Activated CD8-positive, alpha-beta T cell treated with anti-CD3 and anti-CD28 coated beads for 36 hours (primary cell): Measurements from ENCODE around the gene PALM. TPM values are rescaled to one million over a fixed set of nuclear protein-coding genes. Genes with fewer than 3 reads are reported as not detected.
A peak's percentile ranks its signal among the peaks of the same experiment; 100 is the strongest.

ENCODE experiments used
- ATAC-seq: fragments of 200-7000 bp; cut with Tn5 transposase; one replicate; pipeline ENCODE4 v1.10.0; 2021; ENCODE audit warnings: mild to moderate bottlenecking, moderate library complexity
- CTCF ChIA-PET: fragments of 350-600 bp; sonication (Branson Sonifier 250); formaldehyde crosslinking; loops from one replicate; lab custom pipeline; 2021; ENCODE audit warnings: antibody characterized with exemption; lab: Charles Lee
- POLR2A ChIA-PET: fragments of 350-600 bp; sonication (Branson Sonifier 250); formaldehyde crosslinking; loops from one replicate; lab custom pipeline; 2021; ENCODE audit warnings: antibody characterized with exemption; lab: Charles Lee
- DNase-seq: peaks from one replicate; pipeline ENCODE4 v3.0.0-alpha.2; 2020
- H3K27ac Mint-ChIP-seq: one replicate; pipeline ENCODE4 v1.8.0; 2021; ENCODE audit warnings: mild to moderate bottlenecking, mixed read lengths
- H3K27me3 Mint-ChIP-seq: one replicate; pipeline ENCODE4 v1.8.0; 2021; ENCODE audit warnings: mixed read lengths
- H3K36me3 Mint-ChIP-seq: one replicate; pipeline ENCODE4 v1.8.0; 2021; ENCODE audit warnings: low read depth, mixed read lengths
- H3K4me1 Mint-ChIP-seq: one replicate; pipeline ENCODE4 v1.8.0; 2021; ENCODE audit warnings: low read depth, mixed read lengths
- H3K4me3 Mint-ChIP-seq: one replicate; pipeline ENCODE4 v1.8.0; 2021; ENCODE audit warnings: mild to moderate bottlenecking, moderate library complexity, mixed read lengths
- H3K9me3 Mint-ChIP-seq: one replicate; pipeline ENCODE4 v1.8.0; 2021; ENCODE audit warnings: mixed read lengths
- intact Hi-C: fragments of 100-400 bp; cut with micrococcal nuclease; formaldehyde crosslinking; loops from one replicate; pipeline ENCODE4 v1.10.0; 2022
- total RNA-seq, 2 experiments: library from RNA; stranded (reverse); gene quantifications; one replicate each; pipeline ENCODE4 v1.2.3, GENCODE V29; 2021
- TF ChIP-seq, protein P1 (sequence below): fragments of 200-600 bp; IDR thresholded peaks from one replicate; pipeline ENCODE4 v1.8.0; 2022; ENCODE audit warnings: antibody characterized with exemption, mild to moderate bottlenecking

The PALM gene
- total RNA-seq, 2 experiments from 2014 or later, result 0.22 to 0.36 TPM

DNA sequence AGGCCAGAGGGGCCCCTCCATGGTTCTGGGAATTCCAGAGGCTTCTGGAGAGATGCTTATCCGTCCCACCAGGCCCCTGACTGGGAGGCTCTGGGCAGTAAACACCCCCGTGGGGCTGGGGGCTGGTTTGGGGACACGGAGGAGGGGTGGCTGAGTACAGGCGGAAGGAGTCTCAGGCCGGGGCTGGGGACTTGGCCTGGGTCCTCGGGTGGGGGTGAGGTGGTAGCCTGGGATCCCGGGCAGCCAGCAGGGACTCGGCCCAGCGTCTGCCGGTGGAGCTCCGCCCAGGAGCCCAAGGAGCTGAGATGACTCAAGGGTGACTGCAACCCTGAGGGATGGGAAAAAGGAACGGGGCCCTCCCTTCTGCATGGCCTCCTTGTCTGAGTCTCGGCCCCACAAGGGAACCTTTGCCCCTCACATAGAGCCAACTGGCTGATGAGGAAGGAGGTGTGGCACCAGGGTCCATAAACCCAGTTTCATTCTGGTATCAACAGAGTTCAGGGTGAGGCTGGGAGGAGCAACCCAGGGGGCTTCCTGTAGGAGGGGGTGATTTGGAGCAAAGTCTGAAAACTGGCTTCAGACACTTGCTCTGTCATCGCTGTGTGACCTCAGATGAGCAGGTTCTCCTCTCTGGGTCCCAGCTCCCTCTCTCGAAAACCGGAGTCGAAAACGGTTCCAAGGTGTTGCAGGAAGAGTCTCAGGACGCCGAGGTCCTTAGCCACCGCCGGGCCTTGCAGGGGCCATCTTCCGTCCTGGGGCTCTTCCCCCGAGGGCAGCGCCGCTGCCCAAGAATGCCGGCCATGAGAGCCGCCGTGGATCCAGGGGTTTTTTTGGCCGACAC lies 43.0 kb downstream of the PALM start:
- ChIA-PET CTCF (no interaction called here), POLR2A (no interaction called here)
- no peak for ATAC-seq
- no peaks in the 10 kb centered on the region for H3K9me3 Mint-ChIP-seq
- intact Hi-C loops, result no loop called here
- H3K4me1 Mint-ChIP-seq, result no peaks in the 10 kb centered on the region
- H3K36me3 Mint-ChIP-seq, result no peaks in the 10 kb centered on the region
- no peak overlapping the region for H3K4me3 Mint-ChIP-seq
- no peak overlapping the region for H3K27ac Mint-ChIP-seq
- peaks cover 2% of the 10 kb centered on the region for H3K27me3 Mint-ChIP-seq
- TF ChIP-seq, protein P1, sequence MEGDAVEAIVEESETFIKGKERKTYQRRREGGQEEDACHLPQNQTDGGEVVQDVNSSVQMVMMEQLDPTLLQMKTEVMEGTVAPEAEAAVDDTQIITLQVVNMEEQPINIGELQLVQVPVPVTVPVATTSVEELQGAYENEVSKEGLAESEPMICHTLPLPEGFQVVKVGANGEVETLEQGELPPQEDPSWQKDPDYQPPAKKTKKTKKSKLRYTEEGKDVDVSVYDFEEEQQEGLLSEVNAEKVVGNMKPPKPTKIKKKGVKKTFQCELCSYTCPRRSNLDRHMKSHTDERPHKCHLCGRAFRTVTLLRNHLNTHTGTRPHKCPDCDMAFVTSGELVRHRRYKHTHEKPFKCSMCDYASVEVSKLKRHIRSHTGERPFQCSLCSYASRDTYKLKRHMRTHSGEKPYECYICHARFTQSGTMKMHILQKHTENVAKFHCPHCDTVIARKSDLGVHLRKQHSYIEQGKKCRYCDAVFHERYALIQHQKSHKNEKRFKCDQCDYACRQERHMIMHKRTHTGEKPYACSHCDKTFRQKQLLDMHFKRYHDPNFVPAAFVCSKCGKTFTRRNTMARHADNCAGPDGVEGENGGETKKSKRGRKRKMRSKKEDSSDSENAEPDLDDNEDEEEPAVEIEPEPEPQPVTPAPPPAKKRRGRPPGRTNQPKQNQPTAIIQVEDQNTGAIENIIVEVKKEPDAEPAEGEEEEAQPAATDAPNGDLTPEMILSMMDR, result no peak
- no peak for DNase-seq

DNA sequence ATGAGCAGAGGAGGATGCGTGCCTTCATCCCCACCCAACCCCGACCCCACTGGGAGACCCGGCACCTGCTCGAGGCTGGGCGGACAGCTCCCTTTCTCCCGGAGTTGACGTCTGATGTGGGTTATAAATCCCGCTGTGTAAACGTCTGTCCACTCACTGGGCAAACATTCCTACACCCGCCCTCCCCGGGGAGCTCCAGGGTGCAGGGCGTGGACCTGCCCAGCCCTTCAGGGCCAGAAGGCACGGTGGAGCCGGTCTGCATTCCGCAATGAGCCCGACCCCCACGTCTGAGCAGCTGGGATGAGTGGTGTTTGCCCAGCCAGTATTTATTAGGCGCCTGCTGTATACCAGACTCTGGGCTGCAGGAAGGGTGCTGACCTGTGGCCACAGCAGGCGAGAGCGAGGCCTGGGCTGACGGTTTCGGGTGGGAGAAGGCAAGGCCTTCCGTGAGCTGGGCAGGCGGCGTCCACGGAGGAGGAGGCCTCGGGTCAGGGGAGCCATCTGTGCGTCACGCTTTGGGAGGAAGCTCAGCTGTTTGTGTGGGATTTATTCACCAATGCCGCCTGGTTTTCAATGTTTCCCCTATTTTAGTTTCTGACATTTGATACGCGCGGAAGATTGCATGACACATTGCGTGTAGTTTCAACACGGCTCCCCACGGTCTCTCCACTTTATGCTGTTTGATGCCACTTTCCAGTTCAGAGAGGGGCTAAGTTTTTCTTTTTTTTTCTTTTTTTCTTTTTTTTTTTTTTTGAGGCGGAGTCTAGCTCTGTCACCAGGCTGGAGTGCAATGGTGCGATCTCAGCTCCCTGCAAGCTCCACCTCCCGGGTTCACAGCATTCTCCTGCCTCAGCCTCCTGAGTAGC lies 44.1 kb downstream of the PALM start:
- Mint-ChIP-seq H3K9me3 (no peaks in the 10 kb centered on the region), H3K4me1 (no peaks in the 10 kb centered on the region), H3K4me3 (no peak overlapping the region), H3K36me3 (no peaks in the 10 kb centered on the region), H3K27me3 (peaks cover 2% of the 10 kb centered on the region), H3K27ac (no peak overlapping the region)
- POLR2A ChIA-PET, result no interaction called here
- intact Hi-C loops, result no loop called here
- DNase-seq, result no peak
- TF ChIP-seq, protein P1, result no peak
- CTCF ChIA-PET, result no interaction called here
- ATAC-seq, result no peak

DNA sequence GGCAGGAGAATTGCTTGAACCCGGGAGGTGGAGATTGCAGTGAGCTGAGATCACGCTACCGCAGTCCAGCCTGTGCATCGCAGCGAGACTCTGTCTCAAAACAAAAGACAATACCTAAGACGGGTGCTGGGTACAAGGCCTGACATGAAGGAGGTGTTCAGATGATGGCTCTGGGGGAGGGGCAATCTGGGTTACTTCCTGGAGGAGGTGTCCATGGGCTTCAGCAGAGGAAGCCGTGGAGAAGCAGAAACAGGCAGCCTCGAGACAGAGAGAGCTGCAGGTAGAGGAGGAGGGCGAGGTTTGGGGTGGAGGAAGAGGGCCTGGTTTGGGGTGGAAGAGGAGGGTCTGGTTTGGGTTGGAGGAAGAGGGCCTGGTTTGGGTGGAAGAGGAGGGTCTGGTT lies 45.8 kb downstream of the PALM start:
- Mint-ChIP-seq H3K4me1 (no peaks in the 10 kb centered on the region), H3K9me3 (peaks cover 5% of the 10 kb centered on the region), H3K4me3 (no peak overlapping the region), H3K27me3 (peaks cover 2% of the 10 kb centered on the region), H3K36me3 (no peaks in the 10 kb centered on the region), H3K27ac (no peak overlapping the region)
- TF ChIP-seq, protein P1, result no peak
- DNase-seq (no peak), ATAC-seq (no peak)
- intact Hi-C loops, result no loop called here
- CTCF ChIA-PET, result no interaction called here
- POLR2A ChIA-PET, result no interaction called here

DNA sequence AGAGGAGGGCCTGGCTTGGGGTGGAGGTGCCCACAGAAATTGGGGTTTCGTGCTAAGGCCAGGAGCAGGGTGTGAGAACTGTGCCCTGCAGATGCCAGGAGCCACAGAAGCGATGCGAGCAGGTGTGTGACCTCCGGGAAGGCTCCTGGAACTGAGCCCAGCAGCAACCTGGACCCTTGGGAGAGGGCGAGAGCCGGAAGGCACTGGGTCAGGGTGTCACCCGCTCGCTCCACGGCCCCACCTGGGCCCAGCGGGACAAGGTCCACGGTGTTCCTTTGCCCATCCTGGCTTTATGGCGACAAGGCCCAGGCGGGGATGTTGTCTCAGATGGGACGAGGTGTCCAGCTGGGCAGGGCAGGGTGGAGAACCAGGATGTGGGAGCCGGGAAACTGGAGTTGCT lies 46.3 kb downstream of the PALM start:
- DNase-seq (no peak), ATAC-seq (no peak)
- H3K4me3 Mint-ChIP-seq, result no peak overlapping the region
- H3K4me1 Mint-ChIP-seq, result no peaks in the 10 kb centered on the region
- TF ChIP-seq, protein P1, result no peak
- peaks cover 2% of the 10 kb centered on the region for H3K27me3 Mint-ChIP-seq
- POLR2A ChIA-PET, result no interaction called here
- H3K27ac Mint-ChIP-seq, result no peak overlapping the region
- peaks cover 8% of the 10 kb centered on the region for H3K9me3 Mint-ChIP-seq
- intact Hi-C loops, result no loop called here
- CTCF ChIA-PET, result no interaction called here
- no peaks in the 10 kb centered on the region for H3K36me3 Mint-ChIP-seq

DNA sequence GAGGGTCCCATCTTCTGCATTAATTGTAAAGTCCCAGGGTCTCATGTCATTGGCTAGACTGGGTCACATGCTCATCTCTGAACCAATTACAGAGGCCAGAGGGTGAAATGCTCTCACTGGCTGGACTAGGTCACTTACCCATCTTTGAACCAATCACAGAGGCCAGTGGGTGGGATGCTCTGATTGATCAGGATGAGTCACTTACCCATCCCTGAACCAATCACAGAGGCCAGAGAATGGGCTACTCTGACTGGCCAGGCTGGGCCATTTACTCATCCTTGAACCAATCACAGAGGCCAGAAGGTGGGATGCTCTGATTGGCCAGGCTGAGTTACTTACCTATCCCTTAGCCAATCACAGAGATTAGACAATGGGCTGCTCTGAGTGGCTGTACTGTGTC lies 47.5 kb downstream of the PALM start:
- DNase-seq, result peak; percentile 59
- Mint-ChIP-seq H3K4me1 (no peaks in the 10 kb centered on the region), H3K27ac (no peak overlapping the region), H3K36me3 (no peaks in the 10 kb centered on the region), H3K27me3 (peaks cover 2% of the 10 kb centered on the region), H3K9me3 (peaks cover 8% of the 10 kb centered on the region), H3K4me3 (no peak overlapping the region)
- POLR2A ChIA-PET, result no interaction called here
- CTCF ChIA-PET, result no interaction called here
- peak; percentile 92 for ATAC-seq
- intact Hi-C loops, result no loop called here
- TF ChIP-seq, protein P1, result no peak
